Panc1 (cell line): ENCODE data around the gene PCLO.

ENCODE experiments used
- POLR2AphosphoS5 ChIP-seq: IDR thresholded peaks from 2 replicates; pipeline ENCODE4 v1.6.1; 2012; ENCODE audit warnings: mild to moderate bottlenecking, low read depth, low read length, moderate library complexity
- SIN3A ChIP-seq: IDR thresholded peaks from 2 replicates; pipeline ENCODE4 v1.6.1; 2012; ENCODE audit warnings: low read depth, mild to moderate bottlenecking, low read length, moderate library complexity, borderline replicate concordance; ENCODE audit not compliant: insufficient read depth
- TCF7L2 ChIP-seq: IDR thresholded peaks from 2 replicates; pipeline ENCODE4 v1.6.1; 2011; ENCODE audit warnings: mild to moderate bottlenecking, low read depth, low read length, inconsistent platforms
- TF ChIP-seq, protein P1 (sequence below): fragments of 450-650 bp; IDR thresholded peaks from 2 replicates; pipeline ENCODE4 v1.5.1; 2017; ENCODE audit warnings: mild to moderate bottlenecking
- TF ChIP-seq, protein P2 (sequence below), 2 experiments: IDR thresholded peaks; 2 replicates each; pipeline ENCODE4 v1.6.1; 2011 to 2012; ENCODE audit warnings: low read depth in 2 of 2, control low read depth in 1 of 2, low read length in 1 of 2, mild to moderate bottlenecking in 1 of 2, moderate library complexity in 1 of 2; ENCODE audit not compliant: insufficient read depth in 1 of 2

DNA sequence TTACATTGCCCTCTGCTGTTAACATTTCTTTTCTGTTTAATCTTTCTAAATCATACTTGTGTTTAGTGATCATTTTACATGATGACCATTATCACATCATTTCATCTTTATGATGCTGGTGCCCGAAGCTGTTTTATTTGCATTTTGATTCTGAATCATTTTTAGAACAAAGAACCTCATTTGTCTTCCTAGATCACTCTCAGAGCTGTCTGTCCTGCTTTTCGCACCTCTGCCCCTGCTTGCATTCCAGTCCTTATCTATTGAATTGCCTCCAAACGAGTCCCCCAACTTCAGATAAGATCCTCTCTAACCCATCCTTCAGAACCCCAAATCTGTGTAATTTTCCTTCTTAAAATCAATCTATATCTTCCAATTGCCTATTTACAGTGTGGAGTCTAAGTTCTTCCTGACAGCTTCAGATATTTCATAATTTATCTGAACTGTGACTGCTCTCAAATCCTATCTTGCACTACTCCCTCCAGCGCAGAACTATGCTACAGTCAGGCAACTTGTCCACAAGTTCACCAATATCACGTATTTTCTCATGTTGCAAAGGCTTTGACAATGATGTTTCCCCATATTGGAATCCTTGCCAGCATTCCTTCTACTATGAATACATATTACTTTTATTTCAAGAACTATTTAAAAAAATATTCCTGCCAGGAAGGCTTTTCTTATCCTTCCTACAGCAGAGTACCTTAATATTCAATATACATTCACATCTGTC is 372.6 kb downstream of the PCLO start:
- TF ChIP-seq POLR2AphosphoS5 (no peak), SIN3A (no peak), TCF7L2 (no peak)
- TF ChIP-seq, protein P1, sequence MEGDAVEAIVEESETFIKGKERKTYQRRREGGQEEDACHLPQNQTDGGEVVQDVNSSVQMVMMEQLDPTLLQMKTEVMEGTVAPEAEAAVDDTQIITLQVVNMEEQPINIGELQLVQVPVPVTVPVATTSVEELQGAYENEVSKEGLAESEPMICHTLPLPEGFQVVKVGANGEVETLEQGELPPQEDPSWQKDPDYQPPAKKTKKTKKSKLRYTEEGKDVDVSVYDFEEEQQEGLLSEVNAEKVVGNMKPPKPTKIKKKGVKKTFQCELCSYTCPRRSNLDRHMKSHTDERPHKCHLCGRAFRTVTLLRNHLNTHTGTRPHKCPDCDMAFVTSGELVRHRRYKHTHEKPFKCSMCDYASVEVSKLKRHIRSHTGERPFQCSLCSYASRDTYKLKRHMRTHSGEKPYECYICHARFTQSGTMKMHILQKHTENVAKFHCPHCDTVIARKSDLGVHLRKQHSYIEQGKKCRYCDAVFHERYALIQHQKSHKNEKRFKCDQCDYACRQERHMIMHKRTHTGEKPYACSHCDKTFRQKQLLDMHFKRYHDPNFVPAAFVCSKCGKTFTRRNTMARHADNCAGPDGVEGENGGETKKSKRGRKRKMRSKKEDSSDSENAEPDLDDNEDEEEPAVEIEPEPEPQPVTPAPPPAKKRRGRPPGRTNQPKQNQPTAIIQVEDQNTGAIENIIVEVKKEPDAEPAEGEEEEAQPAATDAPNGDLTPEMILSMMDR = no peak
- TF ChIP-seq, protein P2, sequence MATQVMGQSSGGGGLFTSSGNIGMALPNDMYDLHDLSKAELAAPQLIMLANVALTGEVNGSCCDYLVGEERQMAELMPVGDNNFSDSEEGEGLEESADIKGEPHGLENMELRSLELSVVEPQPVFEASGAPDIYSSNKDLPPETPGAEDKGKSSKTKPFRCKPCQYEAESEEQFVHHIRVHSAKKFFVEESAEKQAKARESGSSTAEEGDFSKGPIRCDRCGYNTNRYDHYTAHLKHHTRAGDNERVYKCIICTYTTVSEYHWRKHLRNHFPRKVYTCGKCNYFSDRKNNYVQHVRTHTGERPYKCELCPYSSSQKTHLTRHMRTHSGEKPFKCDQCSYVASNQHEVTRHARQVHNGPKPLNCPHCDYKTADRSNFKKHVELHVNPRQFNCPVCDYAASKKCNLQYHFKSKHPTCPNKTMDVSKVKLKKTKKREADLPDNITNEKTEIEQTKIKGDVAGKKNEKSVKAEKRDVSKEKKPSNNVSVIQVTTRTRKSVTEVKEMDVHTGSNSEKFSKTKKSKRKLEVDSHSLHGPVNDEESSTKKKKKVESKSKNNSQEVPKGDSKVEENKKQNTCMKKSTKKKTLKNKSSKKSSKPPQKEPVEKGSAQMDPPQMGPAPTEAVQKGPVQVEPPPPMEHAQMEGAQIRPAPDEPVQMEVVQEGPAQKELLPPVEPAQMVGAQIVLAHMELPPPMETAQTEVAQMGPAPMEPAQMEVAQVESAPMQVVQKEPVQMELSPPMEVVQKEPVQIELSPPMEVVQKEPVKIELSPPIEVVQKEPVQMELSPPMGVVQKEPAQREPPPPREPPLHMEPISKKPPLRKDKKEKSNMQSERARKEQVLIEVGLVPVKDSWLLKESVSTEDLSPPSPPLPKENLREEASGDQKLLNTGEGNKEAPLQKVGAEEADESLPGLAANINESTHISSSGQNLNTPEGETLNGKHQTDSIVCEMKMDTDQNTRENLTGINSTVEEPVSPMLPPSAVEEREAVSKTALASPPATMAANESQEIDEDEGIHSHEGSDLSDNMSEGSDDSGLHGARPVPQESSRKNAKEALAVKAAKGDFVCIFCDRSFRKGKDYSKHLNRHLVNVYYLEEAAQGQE (IDR thresholded peaks at IDR 0.05; ENCODE audit: insufficient read depth in 1 of 2, low read depth in 2 of 2, low read length in 1 of 2) = no peak
